Smooth muscle cell (in vitro differentiated cells): ENCODE results near the gene C6orf136. TPM values are rescaled to one million over a fixed set of nuclear protein-coding genes. Genes with fewer than 3 reads are reported as not detected.

Experiments
- DNase-seq: peaks from one replicate; lab custom pipeline; 2025; ENCODE audit not compliant: unreplicated experiment; lab: John Stamatoyannopoulos, UW
- H2AFZ ChIP-seq: fragments of 200-600 bp; sonication (generic); 2 replicates; pipeline ENCODE4 v1.6.0; 2016; ENCODE audit warnings: antibody characterized with exemption, low read depth, mild to moderate bottlenecking
- H3F3A ChIP-seq: fragments of 200-600 bp; sonication (generic); 2 replicates; pipeline ENCODE4 v1.6.0; 2017; ENCODE audit warnings: antibody characterized with exemption, low read depth
- H3K27ac ChIP-seq: fragments of 200-600 bp; sonication (generic); 2 replicates; pipeline ENCODE4 v1.5.1; 2016; ENCODE audit warnings: low read depth, mild to moderate bottlenecking
- H3K27me3 ChIP-seq: fragments of 200-600 bp; sonication (generic); 2 replicates; pipeline ENCODE4 v1.6.1; 2016; ENCODE audit warnings: low read depth, mild to moderate bottlenecking
- H3K36me3 ChIP-seq: fragments of 200-600 bp; sonication (generic); 2 replicates; pipeline ENCODE4 v1.5.1; 2016; ENCODE audit warnings: low read depth
- H3K4me1 ChIP-seq: fragments of 200-600 bp; sonication (generic); 2 replicates; pipeline ENCODE4 v1.5.1; 2016; ENCODE audit warnings: low read depth
- H3K4me2 ChIP-seq: fragments of 200-600 bp; sonication (generic); 2 replicates; pipeline ENCODE4 v1.6.0; 2016; ENCODE audit warnings: mild to moderate bottlenecking
- H3K4me3 ChIP-seq: fragments of 200-600 bp; sonication (generic); 2 replicates; pipeline ENCODE4 v1.5.1; 2016; ENCODE audit warnings: mild to moderate bottlenecking
- H3K79me2 ChIP-seq: fragments of 200-600 bp; sonication (generic); 2 replicates; pipeline ENCODE4 v1.6.0; 2016; ENCODE audit warnings: low read depth, mild to moderate bottlenecking
- H3K9ac ChIP-seq: fragments of 200-600 bp; sonication (generic); 2 replicates; pipeline ENCODE4 v1.6.0; 2016; ENCODE audit warnings: low read depth
- H3K9me3 ChIP-seq: fragments of 200-600 bp; sonication (generic); replicated peaks from 2 replicates; pipeline ENCODE4 v1.5.1; 2016; ENCODE audit warnings: low read depth
- H4K20me1 ChIP-seq: fragments of 200-600 bp; sonication (generic); 2 replicates; pipeline ENCODE4 v1.6.0; 2016; ENCODE audit warnings: low read depth
- WGBS: methylation state at CpG from one replicate; pipeline ENCODE4 v1.1.7; 2016; ENCODE audit warnings: low lambda C conversion rate; 5-methylcytosine and 5-hydroxymethylcytosine counted together
- polyA plus RNA-seq: library from polyadenylated mRNA; unstranded; fragments of >200 nt; fragmentation: Nextera tagmentation; extraction: Ambion mirVana; gene quantifications from 2 replicates; pipeline ENCODE4 v1.2.1, GENCODE V29; 2016
- total RNA-seq: library from RNA; depleted of rRNA; stranded (reverse); fragments of >200 nt; gene quantifications from 2 replicates; pipeline ENCODE4 v1.2.3, GENCODE V29; 2014
- TF ChIP-seq, protein P1 (sequence below): fragments of 200-600 bp; sonication (generic); IDR thresholded peaks from 2 replicates; pipeline ENCODE4 v1.5.1; 2017; ENCODE audit warnings: borderline replicate concordance, mild to moderate bottlenecking, antibody characterized with exemption; ENCODE audit not compliant: insufficient read depth, poor library complexity, severe bottlenecking

C6orf136 gene
- total and polyA plus RNA-seq, 2 experiments from 2014 or later = 1.8 to 5.3 TPM

- Histone ChIP-seq H3K9me3 (no peaks in the 10 kb centered on the region), H4K20me1 (peaks cover 7% of the 10 kb centered on the region), H3K27me3 (no peaks in the 10 kb centered on the region), H3K4me2 (peak overlapping the region; percentile 95), H3K4me3 (no peak overlapping the region), H3K36me3 (no peaks in the 10 kb centered on the region), H3K27ac (no peak overlapping the region), H3K4me1 (peaks cover 6% of the 10 kb centered on the region), H3F3A (no peaks in the 10 kb centered on the region), H3K9ac (no peak overlapping the region), H2AFZ (no peak overlapping the region), H3K79me2 (peaks cover 18% of the 10 kb centered on the region)
- WGBS = 94% methylated on average over 27 of the region's 27 CpGs
- TF ChIP-seq, protein P1, sequence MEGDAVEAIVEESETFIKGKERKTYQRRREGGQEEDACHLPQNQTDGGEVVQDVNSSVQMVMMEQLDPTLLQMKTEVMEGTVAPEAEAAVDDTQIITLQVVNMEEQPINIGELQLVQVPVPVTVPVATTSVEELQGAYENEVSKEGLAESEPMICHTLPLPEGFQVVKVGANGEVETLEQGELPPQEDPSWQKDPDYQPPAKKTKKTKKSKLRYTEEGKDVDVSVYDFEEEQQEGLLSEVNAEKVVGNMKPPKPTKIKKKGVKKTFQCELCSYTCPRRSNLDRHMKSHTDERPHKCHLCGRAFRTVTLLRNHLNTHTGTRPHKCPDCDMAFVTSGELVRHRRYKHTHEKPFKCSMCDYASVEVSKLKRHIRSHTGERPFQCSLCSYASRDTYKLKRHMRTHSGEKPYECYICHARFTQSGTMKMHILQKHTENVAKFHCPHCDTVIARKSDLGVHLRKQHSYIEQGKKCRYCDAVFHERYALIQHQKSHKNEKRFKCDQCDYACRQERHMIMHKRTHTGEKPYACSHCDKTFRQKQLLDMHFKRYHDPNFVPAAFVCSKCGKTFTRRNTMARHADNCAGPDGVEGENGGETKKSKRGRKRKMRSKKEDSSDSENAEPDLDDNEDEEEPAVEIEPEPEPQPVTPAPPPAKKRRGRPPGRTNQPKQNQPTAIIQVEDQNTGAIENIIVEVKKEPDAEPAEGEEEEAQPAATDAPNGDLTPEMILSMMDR = no peak
- DNase-seq = no peak
Observed at GRCh38 chr6:30670760-30671527, 24.0 kb downstream of the C6orf136 start.

DNA sequence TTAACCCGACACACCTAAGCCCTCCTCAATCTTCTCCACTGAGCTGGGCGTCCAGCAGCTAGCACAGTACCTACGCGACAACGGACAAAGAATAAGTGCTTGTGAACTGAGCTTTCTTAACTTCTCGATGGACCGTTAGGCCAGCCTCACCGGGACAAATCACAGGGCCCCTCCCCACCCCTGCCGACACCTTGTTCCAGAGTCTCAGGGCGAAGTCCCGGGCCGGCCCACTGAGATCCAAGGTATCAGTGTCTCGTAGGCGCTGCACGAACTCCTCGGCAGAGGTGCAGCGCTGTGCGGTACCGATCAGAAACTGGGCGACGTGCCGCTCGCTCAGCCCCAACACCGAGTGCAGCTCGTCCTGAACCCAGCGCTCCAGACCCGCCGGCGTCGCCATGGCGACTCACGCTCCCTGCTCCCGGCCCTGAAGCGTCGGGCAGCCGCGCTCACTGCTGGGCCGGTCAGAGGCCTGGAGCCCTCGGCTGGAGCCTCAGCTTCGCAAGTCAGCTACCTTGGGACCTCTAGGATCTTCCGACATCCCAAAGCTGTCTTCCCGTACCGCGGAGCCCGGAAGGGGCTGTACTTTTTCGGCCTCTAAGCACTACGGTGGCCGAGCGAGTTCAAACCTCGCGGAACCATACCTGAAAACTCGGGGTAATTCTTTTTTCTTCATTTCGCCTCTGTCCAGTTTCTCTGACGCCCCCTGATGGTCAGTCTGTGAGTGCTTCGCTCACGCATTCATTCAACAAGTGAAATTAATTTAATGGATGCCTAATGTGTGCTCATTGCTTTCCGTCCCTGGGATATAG is 25.7 kb downstream of the C6orf136 start, which contains the start of gene DHX16:
DHX16 (minus strand) TSS at position 562 of the 809 bp plus-strand sequence; CDS start at position 397, 165 bp downstream.
- Histone ChIP-seq H3K4me3 (peak within 1 kb of the TSS; percentile 92), H3K27me3 (no peaks in the 10 kb centered on the region), H3K9ac (peak within 1 kb of the TSS; percentile 85), H3K79me2 (peaks cover 18% of the 10 kb centered on the region), H3K4me2 (peak within 1 kb of the TSS; percentile 95), H3K9me3 (no peaks in the 10 kb centered on the region), H3K36me3 (no peaks in the 10 kb centered on the region), H4K20me1 (peaks cover 22% of the 10 kb centered on the region), H3K4me1 (peaks cover 6% of the 10 kb centered on the region), H3F3A (peaks cover 8% of the 10 kb centered on the region), H2AFZ (peak within 1 kb of the TSS; percentile 87), H3K27ac (peak within 1 kb of the TSS; percentile 43)
- 2% methylated on average over 57 of the region's 57 CpGs for WGBS
- DNase-seq = peak; percentile 63
- TF ChIP-seq, protein P1 = peak; percentile 78

DNA sequence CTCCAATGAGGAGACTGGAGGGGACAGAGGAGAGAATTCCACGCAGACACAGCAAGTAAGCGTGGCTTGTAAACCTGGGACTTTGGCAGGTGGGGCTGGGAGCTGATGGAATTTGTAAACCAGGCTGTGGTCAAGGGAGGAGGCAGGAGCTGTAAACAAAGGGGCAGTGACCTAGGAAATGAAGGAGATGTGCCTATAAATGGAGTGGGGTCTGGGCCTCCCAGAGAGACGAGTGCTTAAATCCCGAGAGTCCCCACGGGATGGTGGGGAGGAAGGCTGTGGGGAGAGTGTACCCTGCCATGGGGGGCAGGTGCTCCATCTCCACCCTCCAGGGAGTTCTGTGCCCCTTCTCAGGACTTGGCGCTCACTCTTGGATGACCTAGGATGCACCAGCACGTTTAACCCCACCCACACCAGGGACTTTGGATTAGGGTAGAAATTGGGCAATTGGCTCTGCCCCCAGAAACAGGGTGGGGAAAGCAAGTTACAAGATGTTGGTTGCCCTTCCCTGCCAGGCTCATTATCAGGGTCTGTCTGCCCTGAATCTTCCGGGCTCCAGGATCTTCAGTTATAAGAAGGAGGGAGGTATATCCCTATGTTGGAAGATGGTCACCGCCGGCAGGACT is 29.8 kb downstream of the C6orf136 start:
- no peak overlapping the region for H3K4me2 ChIP-seq
- no peaks in the 10 kb centered on the region for H3K27me3 ChIP-seq
- TF ChIP-seq, protein P1 = no peak
- H4K20me1 ChIP-seq = peaks cover 61% of the 10 kb centered on the region
- no peaks in the 10 kb centered on the region for H3K9me3 ChIP-seq
- H2AFZ ChIP-seq = no peak overlapping the region
- H3K4me3 ChIP-seq = no peak overlapping the region
- 98% methylated on average over 10 of the region's 10 CpGs for WGBS
- no peak overlapping the region for H3K9ac ChIP-seq
- H3K27ac ChIP-seq = no peak overlapping the region
- DNase-seq = no peak
- H3K4me1 ChIP-seq = peaks cover 24% of the 10 kb centered on the region
- peaks cover 12% of the 10 kb centered on the region for H3F3A ChIP-seq
- H3K36me3 ChIP-seq = no peaks in the 10 kb centered on the region
- H3K79me2 ChIP-seq = peaks cover 47% of the 10 kb centered on the region
